Measurements from ENCODE around the gene MYH14. TPM values are rescaled to one million over a fixed set of nuclear protein-coding genes. Genes with fewer than 3 reads are reported as not detected.

Gene MYH14
- total RNA-seq, 1 donor from 2014 or later = 113 TPM

- Histone ChIP-seq H3K27ac (no peak overlapping the region), H3K36me3 (peaks cover 53% of the 10 kb centered on the region), H3K27me3 (ENCODE audit: low read depth) (no peaks in the 10 kb centered on the region), H3K4me1 (no peaks in the 10 kb centered on the region), H3K9me3 (no peaks in the 10 kb centered on the region), H3K4me3 (no peak overlapping the region)
- ATAC-seq (no peak), DNase-seq (no peak)
- intact Hi-C loops (cut with DNase I) = no loop called here
- no peak for TF ChIP-seq CTCF (IDR thresholded peaks at IDR 0.05)
Measured at GRCh38 chr19:50290011-50290410, 86.6 kb downstream of the MYH14 start.

GRCh38 chr19:50290775-50291174 is 87.4 kb downstream of the MYH14 start:
- TF ChIP-seq CTCF (IDR thresholded peaks at IDR 0.05) = no peak
- intact Hi-C loops (cut with DNase I) = no loop called here
- ATAC-seq (no peak), DNase-seq (no peak)
- H3K4me1 ChIP-seq = no peaks in the 10 kb centered on the region
- no peaks in the 10 kb centered on the region for H3K27me3 ChIP-seq (ENCODE audit: low read depth)
- no peak overlapping the region for H3K4me3 ChIP-seq
- no peak overlapping the region for H3K27ac ChIP-seq
- peaks cover 53% of the 10 kb centered on the region for H3K36me3 ChIP-seq
- H3K9me3 ChIP-seq = no peaks in the 10 kb centered on the region

DNA sequence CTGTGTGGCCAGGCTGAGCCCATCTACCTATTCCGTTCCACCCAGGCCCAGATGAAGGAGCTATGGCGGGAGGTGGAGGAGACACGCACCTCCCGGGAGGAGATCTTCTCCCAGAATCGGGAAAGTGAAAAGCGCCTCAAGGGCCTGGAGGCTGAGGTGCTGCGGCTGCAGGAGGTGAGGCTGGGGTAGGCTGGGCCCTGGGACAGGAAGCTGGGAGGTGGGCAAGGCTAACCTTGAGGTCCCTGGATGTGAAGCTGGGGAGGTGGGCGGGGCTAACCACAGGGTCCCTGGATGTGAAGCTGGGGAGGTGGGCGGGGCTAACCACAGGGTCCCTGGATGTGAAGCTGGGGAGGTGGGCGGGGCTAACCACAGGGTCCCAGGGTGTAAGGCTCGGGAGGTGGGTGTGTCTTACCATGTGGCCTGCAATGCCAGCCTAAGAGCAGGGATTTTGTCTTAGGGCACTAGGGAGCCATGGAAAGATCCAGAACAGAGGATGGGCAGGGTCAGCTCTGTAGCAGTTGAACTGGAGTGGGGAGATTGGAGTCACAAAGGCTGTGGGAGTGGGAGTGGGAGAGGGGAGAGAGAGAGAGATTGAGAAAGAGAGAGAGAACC is 88.9 kb downstream of the MYH14 start:
- Histone ChIP-seq H3K4me3 (no peak overlapping the region), H3K4me1 (no peaks in the 10 kb centered on the region), H3K9me3 (no peaks in the 10 kb centered on the region), H3K36me3 (peaks cover 39% of the 10 kb centered on the region), H3K27me3 (ENCODE audit: low read depth) (no peaks in the 10 kb centered on the region), H3K27ac (no peak overlapping the region)
- intact Hi-C loops (cut with DNase I) = no loop called here
- DNase-seq (no peak), ATAC-seq (no peak)
- no peak for TF ChIP-seq CTCF (IDR thresholded peaks at IDR 0.05)

- intact Hi-C loops (cut with DNase I) = no loop called here
- peaks cover 39% of the 10 kb centered on the region for H3K36me3 ChIP-seq
- DNase-seq = no peak
Measured at GRCh38 chr19:50293263-50294004, 90.0 kb downstream of the MYH14 start.

GRCh38 chr19:50300051-50300450 is 96.6 kb downstream of the MYH14 start:
- DNase-seq (no peak), ATAC-seq (no peak)
- intact Hi-C loops (cut with DNase I) = no loop called here
- no peak for TF ChIP-seq CTCF (IDR thresholded peaks at IDR 0.05)
- H3K9me3 ChIP-seq = no peaks in the 10 kb centered on the region
- H3K4me3 ChIP-seq = no peak overlapping the region
- H3K4me1 ChIP-seq = no peaks in the 10 kb centered on the region
- peaks cover 18% of the 10 kb centered on the region for H3K36me3 ChIP-seq
- H3K27ac ChIP-seq = no peak overlapping the region
- no peaks in the 10 kb centered on the region for H3K27me3 ChIP-seq (ENCODE audit: low read depth)

More at GRCh38 chr19:50293263-50294004, 90.0 kb downstream of the MYH14 start:
- no peak for TF ChIP-seq CTCF (IDR thresholded peaks at IDR 0.05)
- Histone ChIP-seq H3K4me1 (no peaks in the 10 kb centered on the region), H3K27me3 (ENCODE audit: low read depth) (no peaks in the 10 kb centered on the region), H3K9me3 (no peaks in the 10 kb centered on the region), H3K27ac (no peak overlapping the region), H3K4me3 (no peak overlapping the region)
- ATAC-seq = peak in 1 of 2 donors; percentile 12

Measured in lower lobe of right lung (tissue), 2 donors.